Dedifferentiated amniotic fluid mesenchymal stem cell (primary cell): ENCODE measurements around the gene CDHR3.

ENCODE experiments used
- DNase-seq: peaks from one replicate; pipeline ENCODE4 v3.0.0-alpha.2; 2016; ENCODE audit errors: extremely low spot score

Gene CDHR3

GRCh38 chr7:106064771-106065574, 101.9 kb downstream of the CDHR3 start:
- DNase-seq: peak; percentile 95

- DNase-seq: peak; percentile 35
Observed at GRCh38 chr7:106065575-106066500, 102.8 kb downstream of the CDHR3 start.

GRCh38 chr7:106067678-106068077, 104.6 kb downstream of the CDHR3 start:
- DNase-seq: no peak

GRCh38 chr7:106068538-106068961, 105.5 kb downstream of the CDHR3 start:
- no peak for DNase-seq

- peak; percentile 40 for DNase-seq
Observed at GRCh38 chr7:106068986-106069385, 105.9 kb downstream of the CDHR3 start.

GRCh38 chr7:106069471-106070200, 106.6 kb downstream of the CDHR3 start:
- no peak for DNase-seq

- no peak for DNase-seq
Observed at GRCh38 chr7:106070201-106070551, 107.1 kb downstream of the CDHR3 start.

- DNase-seq: no peak
Observed at GRCh38 chr7:106070567-106071254, 107.6 kb downstream of the CDHR3 start.

GRCh38 chr7:106071356-106071998, 108.4 kb downstream of the CDHR3 start:
- no peak for DNase-seq

GRCh38 chr7:106071999-106072714, 109.1 kb downstream of the CDHR3 start:
- no peak for DNase-seq

- no peak for DNase-seq
Observed at GRCh38 chr7:106072715-106073091, 109.6 kb downstream of the CDHR3 start.

- no peak for DNase-seq
Observed at GRCh38 chr7:106073701-106074100, 110.6 kb downstream of the CDHR3 start.

GRCh38 chr7:106074257-106074656, 111.2 kb downstream of the CDHR3 start:
- no peak for DNase-seq

- DNase-seq: no peak
Observed at GRCh38 chr7:106075937-106076336, 112.9 kb downstream of the CDHR3 start.

GRCh38 chr7:106076537-106076936, 113.5 kb downstream of the CDHR3 start:
- DNase-seq: no peak

- DNase-seq: no peak
Observed at GRCh38 chr7:106080300-106080987, 117.4 kb downstream of the CDHR3 start.

- DNase-seq: no peak
Observed at GRCh38 chr7:106082087-106082854, 119.2 kb downstream of the CDHR3 start.
